SJCRH30 (cell line): ENCODE results near the gene SLC46A1. TPM values are rescaled to one million over a fixed set of nuclear protein-coding genes. Genes with fewer than 3 reads are reported as not detected.

Experiments used
- DNase-seq, 2 experiments: peaks; one replicate each; pipeline ENCODE4 v3.0.0-alpha.2; 2015 to 2020
- H3K27ac ChIP-seq: fragments of 250-450 bp; sonication (Bioruptor Pico); 2 replicates; pipeline ENCODE4 v1.5.1; 2020; ENCODE audit warnings: mild to moderate bottlenecking, moderate library complexity
- H3K27me3 ChIP-seq: fragments of 250-450 bp; sonication (Bioruptor Pico); 2 replicates; pipeline ENCODE4 v1.5.1; 2020; ENCODE audit warnings: mild to moderate bottlenecking, moderate library complexity
- H3K36me3 ChIP-seq: fragments of 250-450 bp; sonication (Bioruptor Pico); 2 replicates; pipeline ENCODE4 v1.5.1; 2020; ENCODE audit warnings: mild to moderate bottlenecking, moderate library complexity
- H3K4me1 ChIP-seq: fragments of 250-450 bp; sonication (Bioruptor Pico); 2 replicates; pipeline ENCODE4 v1.5.1; 2020; ENCODE audit warnings: mild to moderate bottlenecking, moderate library complexity
- H3K4me3 ChIP-seq: fragments of 250-450 bp; sonication (Bioruptor Pico); 2 replicates; pipeline ENCODE4 v1.5.1; 2020; ENCODE audit warnings: mild to moderate bottlenecking, moderate library complexity
- H3K9me3 ChIP-seq: fragments of 250-450 bp; sonication (Bioruptor Pico); replicated peaks from 2 replicates; pipeline ENCODE4 v1.5.1; 2020; ENCODE audit warnings: mild to moderate bottlenecking, moderate library complexity
- total RNA-seq: library from RNA; depleted of rRNA; stranded (reverse); fragments of >200 nt; shearing (Covaris generic); gene quantifications from 2 replicates; pipeline ENCODE4 v1.2.3, GENCODE V29; 2014

SLC46A1 gene
- total RNA-seq, 1 experiment from 2014 or later: 10.6 TPM

DNA sequence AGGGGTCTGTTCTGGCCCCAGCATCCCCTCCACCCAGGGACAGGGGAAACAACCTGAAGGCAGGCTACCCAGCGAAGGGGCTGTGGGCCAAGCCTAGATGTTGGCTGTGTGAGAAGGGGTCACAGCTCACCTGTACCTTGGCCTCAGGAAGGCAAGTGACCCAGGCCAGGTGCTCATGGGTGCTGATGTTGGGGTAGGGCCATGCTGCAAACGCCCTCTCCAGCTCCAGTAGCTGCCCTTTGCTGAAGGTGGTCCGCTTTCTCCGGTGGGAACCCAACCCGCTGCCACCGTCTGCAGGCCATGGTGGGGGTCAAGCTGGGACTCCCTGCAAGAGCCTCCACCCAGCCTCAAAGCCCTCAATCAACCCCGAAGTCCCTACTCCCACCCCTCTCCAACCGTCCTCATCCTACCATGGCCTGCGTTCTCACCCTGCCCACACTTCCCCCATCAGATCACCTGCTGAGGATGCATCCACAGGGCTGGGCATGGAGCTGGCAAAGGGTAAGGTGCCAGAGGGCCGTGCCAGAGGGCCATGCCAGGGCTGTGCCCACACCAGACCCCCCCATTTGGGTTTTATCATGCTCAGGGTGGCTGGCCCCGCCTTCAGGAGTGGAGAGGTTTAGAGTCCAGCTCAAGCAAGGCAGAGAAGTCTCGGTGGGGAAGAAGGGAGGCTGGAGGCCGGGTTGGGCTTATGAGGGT lies 41.2 kb downstream of the SLC46A1 start, which contains the start of gene SEBOX:
Gene SEBOX (minus strand): TSS at position 535 of the 699 bp plus-strand sequence. CDS start 48 bp downstream, at position 487.
- H3K27ac ChIP-seq: no peak within 1 kb of the TSS

DNA sequence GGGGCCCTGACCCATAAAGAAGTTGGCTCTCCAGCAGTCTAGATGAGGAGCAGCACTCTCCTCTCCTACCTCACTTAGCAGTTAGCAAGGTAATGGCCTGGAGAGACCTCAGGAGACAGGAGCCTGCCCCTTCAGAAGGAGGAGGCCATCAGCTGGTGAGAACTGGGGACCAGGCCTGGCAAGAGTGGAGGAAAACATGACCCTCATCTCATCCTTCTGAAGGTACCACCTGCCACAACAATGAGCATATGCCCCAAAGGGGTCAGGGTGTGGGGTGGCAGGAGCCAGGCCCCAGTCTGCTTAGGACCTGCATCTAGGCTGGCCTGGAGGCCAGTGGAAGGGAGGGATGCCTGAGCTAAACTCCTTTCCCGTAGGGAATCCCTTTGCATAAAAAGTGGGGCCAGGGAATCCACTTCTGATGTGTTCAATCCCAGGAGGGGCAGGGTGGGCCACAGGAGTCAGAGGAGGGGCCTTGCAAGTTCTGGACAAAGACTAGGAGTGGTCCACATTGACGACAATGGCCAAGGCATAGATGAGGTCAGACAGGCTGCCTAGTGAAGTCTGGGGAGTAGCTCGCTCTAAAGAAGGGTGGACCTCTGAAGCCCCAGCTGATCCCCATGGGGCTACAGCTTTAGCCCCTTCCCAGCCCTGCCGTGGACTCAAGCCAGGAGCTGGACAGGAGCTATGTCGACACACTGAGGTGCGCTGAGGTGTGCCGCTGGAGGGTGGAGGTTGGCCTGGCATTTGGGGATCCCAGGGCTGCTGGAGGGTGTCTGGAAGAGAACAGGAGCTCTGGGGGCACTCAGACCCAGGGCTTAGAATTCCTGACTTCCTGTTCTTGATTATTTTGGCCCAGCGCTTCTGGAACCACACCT lies 42.0 kb downstream of the SLC46A1 start:
- DNase-seq: no peak
- no peaks in the 10 kb centered on the region for H3K9me3 ChIP-seq
- peaks cover 18% of the 10 kb centered on the region for H3K36me3 ChIP-seq
- no peak overlapping the region for H3K4me3 ChIP-seq
- H3K27ac ChIP-seq: no peak overlapping the region
- H3K27me3 ChIP-seq: no peaks in the 10 kb centered on the region
- H3K4me1 ChIP-seq: no peaks in the 10 kb centered on the region

More for the DNA sequence above, 41.2 kb downstream of the SLC46A1 start, which contains the start of gene SEBOX:
- Histone ChIP-seq H3K4me3 (no peak within 1 kb of the TSS), H3K36me3 (peaks cover 14% of the 10 kb centered on the region), H3K27me3 (no peaks in the 10 kb centered on the region), H3K9me3 (no peaks in the 10 kb centered on the region), H3K4me1 (no peaks in the 10 kb centered on the region)
- no peak for DNase-seq

DNA sequence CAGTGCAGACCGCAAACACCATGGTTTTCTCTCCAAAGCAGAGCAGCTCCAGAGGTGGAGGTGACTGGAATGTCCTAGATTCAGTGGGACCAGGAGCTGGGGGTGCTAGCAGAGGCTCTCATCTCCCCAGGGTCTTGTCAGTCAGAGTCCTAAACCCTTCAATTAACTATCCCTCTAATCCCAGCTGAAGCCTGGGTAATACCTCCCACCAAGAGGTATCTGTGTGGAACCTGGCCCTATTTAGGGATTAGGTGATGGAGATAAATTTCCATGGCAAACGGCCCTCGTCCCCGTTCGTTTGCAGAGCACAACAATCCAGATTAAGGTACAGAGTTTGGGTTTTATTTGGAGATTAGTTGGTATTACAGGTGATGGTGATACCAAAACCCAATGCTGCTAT lies 42.8 kb downstream of the SLC46A1 start:
- no peak for DNase-seq
- H3K27ac ChIP-seq: no peak overlapping the region
- H3K4me1 ChIP-seq: no peaks in the 10 kb centered on the region
- H3K27me3 ChIP-seq: no peaks in the 10 kb centered on the region
- no peaks in the 10 kb centered on the region for H3K9me3 ChIP-seq
- H3K36me3 ChIP-seq: peaks cover 18% of the 10 kb centered on the region
- H3K4me3 ChIP-seq: no peak overlapping the region

DNA sequence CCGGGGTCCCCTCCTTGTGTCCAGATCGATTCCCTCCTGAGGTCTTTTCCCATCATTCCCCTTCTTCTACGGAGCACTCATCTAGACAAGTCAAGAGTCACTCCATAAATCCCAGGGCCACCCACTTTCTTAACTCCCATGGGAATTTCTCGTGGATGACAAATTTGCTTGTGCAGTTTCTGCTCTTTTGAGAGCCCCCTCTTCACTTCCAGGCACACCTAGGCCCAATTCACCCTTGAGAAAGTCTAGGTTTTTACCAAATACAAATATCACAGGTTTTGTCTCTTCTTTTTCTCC lies 48.2 kb downstream of the SLC46A1 start:
- H3K36me3 ChIP-seq: peaks cover 34% of the 10 kb centered on the region
- no peaks in the 10 kb centered on the region for H3K27me3 ChIP-seq
- no peak for DNase-seq
- peak overlapping the region; percentile 93 for H3K4me3 ChIP-seq
- H3K27ac ChIP-seq: peak overlapping the region; percentile 71
- H3K9me3 ChIP-seq: no peaks in the 10 kb centered on the region
- peaks cover 6% of the 10 kb centered on the region; the same call in 1 of the 2 replicates for H3K4me1 ChIP-seq

DNA sequence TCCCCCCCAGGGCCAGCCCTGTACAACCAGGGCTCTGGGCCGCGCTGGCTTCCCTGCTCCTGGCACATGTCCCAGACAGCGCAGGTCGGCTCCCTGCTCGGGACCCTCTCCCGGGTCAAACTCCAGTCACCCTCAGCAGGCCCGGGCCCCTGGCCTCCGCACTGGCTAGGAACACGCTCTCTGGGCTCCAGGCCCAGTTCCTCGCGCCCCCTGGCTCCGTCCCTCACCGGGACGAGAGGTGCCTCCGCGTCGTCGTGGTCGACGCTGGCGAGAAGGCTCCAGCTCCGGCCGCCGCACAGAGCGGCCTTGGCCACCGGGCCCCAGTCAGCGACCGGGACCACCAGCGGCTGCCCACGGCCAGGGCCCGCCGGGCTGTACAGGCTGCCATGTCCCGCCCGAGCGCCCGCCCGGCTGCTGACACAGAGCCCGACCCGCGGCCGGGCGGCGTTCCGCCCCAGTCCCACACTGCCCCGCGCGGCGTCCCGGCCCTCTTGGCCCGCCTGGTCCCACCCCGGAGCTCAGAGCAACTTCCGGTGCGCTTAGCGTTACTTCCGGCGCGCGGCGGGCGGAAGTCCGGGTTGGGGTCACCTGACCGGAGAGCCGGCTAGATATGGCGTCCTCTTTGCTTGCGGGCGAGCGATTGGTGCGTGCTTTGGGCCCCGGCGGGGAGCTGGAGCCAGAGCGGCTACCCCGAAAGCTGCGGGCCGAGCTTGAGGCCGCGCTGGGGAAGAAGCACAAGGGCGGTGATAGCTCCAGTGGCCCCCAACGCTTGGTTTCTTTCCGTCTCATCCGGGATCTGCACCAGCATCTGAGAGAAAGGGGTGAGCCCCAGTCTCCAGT lies 48.7 kb downstream of the SLC46A1 start, which contains the start of gene POLDIP2:
Gene POLDIP2 (minus strand): TSS at position 467 of the 840 bp plus-strand sequence. CDS start 79 bp downstream, at position 388.
- Histone ChIP-seq H3K27me3 (no peaks in the 10 kb centered on the region), H3K36me3 (peaks cover 39% of the 10 kb centered on the region), H3K27ac (peak within 1 kb of the TSS; percentile 71), H3K9me3 (no peaks in the 10 kb centered on the region), H3K4me3 (peak within 1 kb of the TSS; percentile 93), H3K4me1 (peaks cover 6% of the 10 kb centered on the region; the same call in 1 of the 2 replicates)
- peak; percentile 97 for DNase-seq

DNA sequence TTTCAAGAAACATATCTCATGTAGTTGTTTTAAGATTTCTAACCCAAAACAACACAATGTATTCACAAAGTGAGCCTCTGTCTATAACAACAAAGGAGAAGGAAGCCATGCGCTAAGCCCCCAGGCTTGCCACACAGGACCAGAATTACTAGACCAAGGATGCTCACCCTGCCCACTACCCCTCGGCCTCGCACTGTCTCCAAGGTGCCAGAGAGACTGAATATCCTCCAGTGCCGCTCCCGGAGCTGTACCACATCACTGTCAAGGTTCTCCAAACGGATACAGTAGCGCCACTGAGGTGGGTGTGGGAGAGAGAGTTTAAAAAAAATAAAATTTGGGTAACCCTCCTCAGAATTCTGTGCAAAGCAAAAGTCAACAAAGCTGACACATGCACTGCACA lies 55.7 kb downstream of the SLC46A1 start:
- peaks cover 79% of the 10 kb centered on the region for H3K36me3 ChIP-seq
- no peaks in the 10 kb centered on the region for H3K27me3 ChIP-seq
- H3K4me1 ChIP-seq: no peaks in the 10 kb centered on the region
- no peaks in the 10 kb centered on the region for H3K9me3 ChIP-seq
- no peak overlapping the region for H3K27ac ChIP-seq
- no peak for DNase-seq
- no peak overlapping the region for H3K4me3 ChIP-seq

DNA sequence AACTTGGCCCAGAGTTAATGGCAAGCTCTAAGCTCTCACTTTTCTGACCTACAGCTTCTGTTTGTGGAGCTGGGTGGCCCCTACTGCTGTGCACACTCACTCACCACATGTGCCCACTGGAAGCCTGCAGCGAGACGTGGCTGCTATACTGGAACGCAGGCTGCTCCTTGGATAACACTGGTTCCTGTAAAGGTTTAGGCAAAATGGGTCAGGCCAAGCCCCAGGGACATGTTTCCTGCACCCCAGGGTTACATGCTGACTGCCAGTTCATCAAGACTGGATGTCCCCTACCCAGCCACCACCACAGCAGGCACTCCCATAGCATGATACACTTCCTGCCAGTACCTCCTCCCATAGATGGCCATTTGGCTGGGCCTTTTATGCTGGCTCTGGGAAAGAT lies 57.0 kb downstream of the SLC46A1 start:
- DNase-seq: no peak
- no peaks in the 10 kb centered on the region for H3K4me1 ChIP-seq
- no peak overlapping the region for H3K27ac ChIP-seq
- peaks cover 74% of the 10 kb centered on the region for H3K36me3 ChIP-seq
- H3K27me3 ChIP-seq: no peaks in the 10 kb centered on the region
- H3K4me3 ChIP-seq: no peak overlapping the region
- H3K9me3 ChIP-seq: no peaks in the 10 kb centered on the region

DNA sequence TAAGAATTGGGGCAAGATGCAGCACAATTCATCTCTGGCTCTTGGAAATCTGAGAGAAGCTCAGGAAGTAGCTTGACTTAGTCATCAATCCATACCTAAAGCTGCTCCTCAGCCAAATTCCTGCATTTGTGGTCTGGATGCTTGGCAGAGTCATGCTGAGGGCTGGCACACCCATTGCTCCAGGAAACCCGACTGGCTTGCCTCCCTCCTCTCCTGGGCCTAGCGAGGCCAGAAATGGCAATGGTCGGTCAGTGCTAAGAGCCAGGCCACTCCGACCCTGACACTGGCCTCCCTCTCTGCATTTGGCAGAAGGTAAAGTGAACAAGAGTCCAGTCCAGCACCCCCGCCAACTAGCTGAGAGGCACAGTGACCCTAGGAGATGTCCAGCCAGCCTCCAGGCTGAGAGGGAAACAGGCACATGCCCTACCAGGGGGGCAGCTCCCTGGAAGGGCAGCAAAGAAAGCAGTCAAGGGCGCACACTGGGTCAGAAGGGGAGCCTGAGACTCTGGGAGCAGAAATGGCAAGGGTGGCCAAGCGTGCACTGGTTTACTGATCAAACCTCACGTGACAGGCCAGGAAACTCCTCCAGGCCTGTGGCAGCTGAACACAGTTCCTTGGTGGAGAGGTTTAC lies 58.6 kb downstream of the SLC46A1 start:
- Histone ChIP-seq H3K4me1 (no peaks in the 10 kb centered on the region), H3K4me3 (no peak overlapping the region), H3K27ac (no peak overlapping the region), H3K9me3 (no peaks in the 10 kb centered on the region), H3K27me3 (no peaks in the 10 kb centered on the region), H3K36me3 (peaks cover 73% of the 10 kb centered on the region)
- no peak for DNase-seq

DNA sequence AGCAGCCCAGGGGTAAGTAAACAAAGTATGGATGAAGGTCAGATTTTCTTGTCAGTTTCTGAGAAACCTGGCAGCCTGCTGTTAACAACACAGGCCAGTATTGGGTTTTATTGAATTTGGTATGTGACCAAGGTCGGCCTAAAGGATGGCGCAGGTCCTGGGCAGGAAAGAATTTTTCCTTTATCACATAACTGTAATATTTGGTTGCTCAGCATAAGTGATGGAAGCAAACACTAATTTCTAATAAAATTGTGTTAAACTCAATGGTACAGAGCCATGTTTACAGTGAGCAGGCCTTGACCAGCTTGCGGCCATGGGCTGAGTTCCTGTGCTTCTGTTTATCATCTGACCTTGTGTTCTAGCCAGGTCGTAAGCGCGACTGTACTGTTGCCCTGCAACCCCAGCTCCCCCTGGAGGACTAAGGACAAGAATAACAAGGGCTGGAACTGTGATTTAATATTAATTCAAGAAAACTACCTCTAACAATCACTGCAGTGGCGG lies 59.2 kb downstream of the SLC46A1 start:
- Histone ChIP-seq H3K27ac (no peak overlapping the region), H3K9me3 (no peaks in the 10 kb centered on the region), H3K4me1 (no peaks in the 10 kb centered on the region), H3K36me3 (peaks cover 75% of the 10 kb centered on the region), H3K4me3 (no peak overlapping the region), H3K27me3 (no peaks in the 10 kb centered on the region)
- DNase-seq: peak in 1 of 2 experiments; percentile 36

DNA sequence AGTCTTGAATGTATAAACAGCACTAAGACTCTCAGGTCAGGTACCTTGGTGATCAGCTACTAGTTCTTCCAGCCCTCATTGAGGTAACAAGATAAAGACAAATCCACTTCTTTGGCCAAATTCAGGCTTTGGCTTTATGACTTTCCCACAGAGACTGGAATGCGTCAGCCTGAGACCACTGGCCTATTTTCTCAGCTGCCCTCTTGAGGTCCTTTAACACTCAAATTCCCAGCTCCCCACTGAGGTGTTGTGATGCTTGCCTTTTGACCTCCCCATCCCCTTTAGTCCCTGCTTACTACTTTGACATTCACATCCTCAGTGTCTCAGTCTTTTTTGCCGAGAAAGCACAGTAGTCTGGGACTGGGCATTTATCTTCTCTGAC lies 59.8 kb downstream of the SLC46A1 start:
- no peak for DNase-seq
- peaks cover 74% of the 10 kb centered on the region for H3K36me3 ChIP-seq

DNA sequence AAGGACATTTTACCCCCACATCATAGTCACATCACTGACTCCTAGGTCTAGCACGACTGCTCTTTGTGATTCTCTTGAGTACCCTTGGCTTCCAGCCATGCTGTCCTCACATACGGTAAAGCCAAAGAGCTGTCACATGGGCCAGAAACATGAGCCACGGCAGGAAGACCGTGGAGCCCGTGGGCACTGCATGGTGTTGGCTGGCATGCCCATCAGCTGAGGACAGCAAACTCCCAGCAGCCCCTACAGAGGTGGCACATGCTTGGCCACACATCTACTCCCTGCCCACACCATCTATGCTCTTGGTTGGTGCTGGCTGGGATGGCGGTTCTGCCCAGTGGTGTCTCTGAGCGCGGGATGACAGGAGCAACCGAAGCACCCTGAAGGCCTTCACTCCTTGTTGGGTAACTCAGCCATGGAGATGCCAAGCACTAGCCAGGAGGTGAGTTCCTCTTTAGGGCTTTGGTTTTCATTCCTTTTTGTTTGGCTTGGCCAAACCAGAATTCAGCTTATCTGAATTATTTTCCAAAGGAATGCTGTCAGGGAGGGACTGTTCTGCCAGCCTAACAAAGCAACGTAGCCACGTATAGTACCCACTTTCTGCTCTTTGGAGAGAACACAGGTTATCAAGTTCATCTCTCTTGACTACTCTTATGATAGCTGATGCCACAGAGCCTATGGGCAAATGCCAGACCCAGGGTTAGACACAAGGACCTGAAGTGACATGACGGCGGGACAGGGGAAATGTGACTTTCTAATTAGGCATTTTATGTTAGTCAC lies 60.4 kb downstream of the SLC46A1 start:
- no peaks in the 10 kb centered on the region for H3K9me3 ChIP-seq
- H3K27me3 ChIP-seq: no peaks in the 10 kb centered on the region
- H3K4me3 ChIP-seq: no peak overlapping the region
- no peaks in the 10 kb centered on the region for H3K4me1 ChIP-seq
- H3K27ac ChIP-seq: no peak overlapping the region
- peaks cover 74% of the 10 kb centered on the region for H3K36me3 ChIP-seq
- DNase-seq: no peak

More for the DNA sequence above, 59.8 kb downstream of the SLC46A1 start:
- H3K4me1 ChIP-seq: no peaks in the 10 kb centered on the region
- H3K27ac ChIP-seq: no peak overlapping the region
- no peaks in the 10 kb centered on the region for H3K9me3 ChIP-seq
- H3K27me3 ChIP-seq: no peaks in the 10 kb centered on the region
- no peak overlapping the region for H3K4me3 ChIP-seq
